DOHH2 (cell line): Measurements from ENCODE around the gene LTB4R.

Experiments used
- CTCF ChIP-seq: fragments of 200-600 bp; sonication (generic); IDR thresholded peaks from one replicate; pipeline ENCODE4 v1.5.1; 2014; ENCODE audit warnings: antibody characterized with exemption, mild to moderate bottlenecking, low read depth, low read length; ENCODE audit not compliant: poor library complexity, severe bottlenecking
- EZH2phosphoT487 ChIP-seq: fragments of 200-600 bp; sonication (generic); IDR thresholded peaks from 2 replicates; pipeline ENCODE4 v1.6.1; 2017; ENCODE audit warnings: borderline replicate concordance, mild to moderate bottlenecking, antibody characterized with exemption, low read length, moderate library complexity, mixed read lengths

GRCh38 chr14:24263848-24264247 lies 47.5 kb upstream of the LTB4R start:
- no peak for TF ChIP-seq EZH2phosphoT487
- TF ChIP-seq CTCF: no peak
